ENCODE results near the gene KCNH3. TPM values are rescaled to one million over a fixed set of nuclear protein-coding genes. Genes with fewer than 3 reads are reported as not detected.

Gene KCNH3
- total RNA-seq, 1 experiment from 2014 or later, result 0.26 TPM

DNA sequence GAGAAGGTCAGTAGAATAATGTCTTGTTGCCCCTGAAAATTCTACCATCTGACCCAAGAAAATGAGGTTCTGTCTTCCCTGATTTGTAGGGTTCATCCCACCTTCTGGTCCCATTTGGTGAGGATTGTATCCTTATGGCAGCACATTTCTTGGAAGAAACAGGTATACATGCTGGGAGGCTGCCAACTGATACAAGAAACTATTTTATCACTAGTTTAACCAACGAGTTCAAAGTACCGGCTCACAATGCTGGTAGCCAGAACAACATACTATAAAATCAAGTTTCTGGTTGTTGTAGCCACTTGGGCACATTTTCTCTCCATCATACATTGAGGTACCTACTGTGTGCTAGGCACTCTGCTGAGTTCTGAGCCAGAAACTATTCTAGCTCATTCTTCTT lies 7.1 kb upstream of the KCNH3 start:
- H3T11ph ChIP-seq (ENCODE audit: low read length), result no peak overlapping the region
- no peak for DNase-seq
- Mint-ChIP-seq H3K9me3 (no peaks in the 10 kb centered on the region; a peak in 1 of 5 replicates), H3K4me1 (peaks cover 9 to 16% of the 10 kb centered on the region in 2 experiments), H3K4me3 (no peak overlapping the region), H3K27me3 (ENCODE audit: low read depth) (peaks cover 33% of the 10 kb centered on the region), H3K27ac (no peak overlapping the region), H3K36me3 (ENCODE audit: insufficient read depth in 1 of 3, low read depth in 3 of 3) (peaks cover 4 to 12% (median 8%) of the 10 kb centered on the region in 3 experiments; a peak in 5 of 7 replicates)
- H2BK15ac ChIP-seq (ENCODE audit: low read depth, low read length), result no peak overlapping the region
- no peak overlapping the region for H3K23ac ChIP-seq (ENCODE audit: insufficient read length, low read depth, low read length)
- no peak overlapping the region for H4K5ac ChIP-seq (ENCODE audit: insufficient read length, low read depth, low read length)
- H3K18ac ChIP-seq (ENCODE audit: insufficient read length, low read depth, low read length), result no peak overlapping the region
- TF ChIP-seq, protein P1, sequence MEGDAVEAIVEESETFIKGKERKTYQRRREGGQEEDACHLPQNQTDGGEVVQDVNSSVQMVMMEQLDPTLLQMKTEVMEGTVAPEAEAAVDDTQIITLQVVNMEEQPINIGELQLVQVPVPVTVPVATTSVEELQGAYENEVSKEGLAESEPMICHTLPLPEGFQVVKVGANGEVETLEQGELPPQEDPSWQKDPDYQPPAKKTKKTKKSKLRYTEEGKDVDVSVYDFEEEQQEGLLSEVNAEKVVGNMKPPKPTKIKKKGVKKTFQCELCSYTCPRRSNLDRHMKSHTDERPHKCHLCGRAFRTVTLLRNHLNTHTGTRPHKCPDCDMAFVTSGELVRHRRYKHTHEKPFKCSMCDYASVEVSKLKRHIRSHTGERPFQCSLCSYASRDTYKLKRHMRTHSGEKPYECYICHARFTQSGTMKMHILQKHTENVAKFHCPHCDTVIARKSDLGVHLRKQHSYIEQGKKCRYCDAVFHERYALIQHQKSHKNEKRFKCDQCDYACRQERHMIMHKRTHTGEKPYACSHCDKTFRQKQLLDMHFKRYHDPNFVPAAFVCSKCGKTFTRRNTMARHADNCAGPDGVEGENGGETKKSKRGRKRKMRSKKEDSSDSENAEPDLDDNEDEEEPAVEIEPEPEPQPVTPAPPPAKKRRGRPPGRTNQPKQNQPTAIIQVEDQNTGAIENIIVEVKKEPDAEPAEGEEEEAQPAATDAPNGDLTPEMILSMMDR (conservative IDR thresholded peaks at IDR 0.05), result no peak
- H3K79me1 ChIP-seq (ENCODE audit: insufficient read depth, low read depth, low read length, poor library complexity, severe bottlenecking), result no peaks in the 10 kb centered on the region
- no peak overlapping the region for H4K8ac ChIP-seq (replicated peaks; ENCODE audit: insufficient read length, low read depth, low read length)
- H4K20me1 ChIP-seq (ENCODE audit: control insufficient read depth, insufficient read depth, insufficient read length), result no peaks in the 10 kb centered on the region
- no peaks in the 10 kb centered on the region for H3K4me1 ChIP-seq (ENCODE audit: insufficient read depth, low read length)
- H3K9ac ChIP-seq (ENCODE audit: extremely low read depth, insufficient read length, low read length), result no peak overlapping the region
- no peak overlapping the region for H4K91ac ChIP-seq (ENCODE audit: insufficient read length, low read depth, low read length)
- H3K4ac ChIP-seq (ENCODE audit: low read depth, low read length), result no peak overlapping the region
- no peaks in the 10 kb centered on the region for H3K79me2 ChIP-seq (ENCODE audit: insufficient read depth, low read length)
- H3K14ac ChIP-seq (ENCODE audit: insufficient read depth, low read length), result no peak overlapping the region
- no peak overlapping the region for H2BK5ac ChIP-seq (ENCODE audit: insufficient read length, low read length)
- H2BK12ac ChIP-seq (ENCODE audit: insufficient read length, low read depth, low read length), result no peak overlapping the region
- no peak overlapping the region for H3K56ac ChIP-seq (ENCODE audit: insufficient read length, low read depth, low read length)
- no CpG with 5 or more reads among the region's 2 CpGs for WGBS (ENCODE audit: extremely low coverage, insufficient read length, low lambda C conversion rate)
- no peak overlapping the region for H2BK120ac ChIP-seq (ENCODE audit: low read depth, low read length, poor library complexity, severe bottlenecking)
- H3K27me3 ChIP-seq (ENCODE audit: insufficient read depth, low read length), result peaks cover 9% of the 10 kb centered on the region; the same call in 1 of the 2 replicates
- no peak overlapping the region for H2BK20ac ChIP-seq (ENCODE audit: low read depth, low read length, poor library complexity, severe bottlenecking)
- no peaks in the 10 kb centered on the region for H3K9me3 ChIP-seq (ENCODE audit: control insufficient read depth, low read depth, low read length)
- H2AFZ ChIP-seq (ENCODE audit: low read length), result no peak overlapping the region
- no peak overlapping the region for H3K4me2 ChIP-seq (ENCODE audit: insufficient read depth, insufficient read length, low read length)
- no peak overlapping the region for H2AK5ac ChIP-seq (ENCODE audit: insufficient read length, low read length)
- no peak overlapping the region for H3K27ac ChIP-seq (ENCODE audit: insufficient read length, low read depth, low read length)
- no peaks in the 10 kb centered on the region for H3K23me2 ChIP-seq (ENCODE audit: insufficient read length, low read depth, low read length, poor library complexity, severe bottlenecking)

All from H9 (cell line).